ENCODE data around the gene PAQR5.
"Not testable (repeated sequence)": the region's sequence is repeated elsewhere in the genome, so short reads cannot be mapped to it uniquely, and the experiment has no call there.

PAQR5 gene

GRCh38 chr15:69317392-69317841 is 18.7 kb downstream of the PAQR5 start:
- DNase-seq: no peak

- no peak for DNase-seq
Measured at GRCh38 chr15:69318033-69318432, 19.3 kb downstream of the PAQR5 start.

- DNase-seq: no peak
Measured at GRCh38 chr15:69319384-69320375, 21.0 kb downstream of the PAQR5 start.

- no peak for DNase-seq
Measured at GRCh38 chr15:69320977-69321554, 22.4 kb downstream of the PAQR5 start.

GRCh38 chr15:69323893-69324430 is 25.2 kb downstream of the PAQR5 start:
- peak in 1 of 2 experiments; percentile 62 for DNase-seq

- DNase-seq: no peak
Measured at GRCh38 chr15:69324565-69324964, 25.9 kb downstream of the PAQR5 start.

GRCh38 chr15:69325456-69325971 is 26.8 kb downstream of the PAQR5 start:
- no peak for DNase-seq

GRCh38 chr15:69328080-69328479 is 29.4 kb downstream of the PAQR5 start:
- DNase-seq: no peak

GRCh38 chr15:69328739-69329138 is 30.0 kb downstream of the PAQR5 start:
- DNase-seq: no peak

GRCh38 chr15:69337138-69337537 is 38.4 kb downstream of the PAQR5 start:
- no peak for DNase-seq

GRCh38 chr15:69338535-69339213 is 40.0 kb downstream of the PAQR5 start:
- no peak for DNase-seq

- not testable (repeated sequence) for DNase-seq
Measured at GRCh38 chr15:69339214-69339543, 40.5 kb downstream of the PAQR5 start.

GRCh38 chr15:69340243-69340900 is 41.7 kb downstream of the PAQR5 start:
- DNase-seq: no peak

- no peak for DNase-seq
Measured at GRCh38 chr15:69341356-69341755, 42.6 kb downstream of the PAQR5 start.

GRCh38 chr15:69342460-69343076 is 43.9 kb downstream of the PAQR5 start:
- DNase-seq: no peak

- no peak for DNase-seq
Measured at GRCh38 chr15:69343133-69343532, 44.4 kb downstream of the PAQR5 start.

GRCh38 chr15:69344238-69344637 is 45.5 kb downstream of the PAQR5 start:
- no peak for DNase-seq

- no peak for DNase-seq
Measured at GRCh38 chr15:69346112-69346511, 47.4 kb downstream of the PAQR5 start.

- no peak for DNase-seq
Measured at GRCh38 chr15:69351333-69351732, 52.6 kb downstream of the PAQR5 start.

- no peak for DNase-seq
Measured at GRCh38 chr15:69351884-69352283, 53.2 kb downstream of the PAQR5 start.

- no peak for DNase-seq
Measured at GRCh38 chr15:69357773-69358771, 59.4 kb downstream of the PAQR5 start.

Data from NCI-H524 (cell line).